Measurements from ENCODE around the gene YWHAH.

- TF ChIP-seq CTCF (IDR thresholded peaks at IDR 0.05; ENCODE audit: insufficient read depth, low read length, poor library complexity, severe bottlenecking) (no peak), EZH2phosphoT487 (conservative IDR thresholded peaks at IDR 0.05; ENCODE audit: low read length) (no peak)
Measured at GRCh38 chr22:31950226-31950625, 5.9 kb downstream of the YWHAH start.
